GM19395 (cell line): ENCODE measurements around the gene C1orf53.

Experiments used
- ATAC-seq: cut with Tn5 transposase; IDR thresholded peaks from one replicate; pipeline ENCODE4 v1.9.1; 2021; ENCODE audit warnings: mild to moderate bottlenecking, moderate library complexity; ENCODE audit not compliant: unreplicated experiment

The C1orf53 gene

DNA sequence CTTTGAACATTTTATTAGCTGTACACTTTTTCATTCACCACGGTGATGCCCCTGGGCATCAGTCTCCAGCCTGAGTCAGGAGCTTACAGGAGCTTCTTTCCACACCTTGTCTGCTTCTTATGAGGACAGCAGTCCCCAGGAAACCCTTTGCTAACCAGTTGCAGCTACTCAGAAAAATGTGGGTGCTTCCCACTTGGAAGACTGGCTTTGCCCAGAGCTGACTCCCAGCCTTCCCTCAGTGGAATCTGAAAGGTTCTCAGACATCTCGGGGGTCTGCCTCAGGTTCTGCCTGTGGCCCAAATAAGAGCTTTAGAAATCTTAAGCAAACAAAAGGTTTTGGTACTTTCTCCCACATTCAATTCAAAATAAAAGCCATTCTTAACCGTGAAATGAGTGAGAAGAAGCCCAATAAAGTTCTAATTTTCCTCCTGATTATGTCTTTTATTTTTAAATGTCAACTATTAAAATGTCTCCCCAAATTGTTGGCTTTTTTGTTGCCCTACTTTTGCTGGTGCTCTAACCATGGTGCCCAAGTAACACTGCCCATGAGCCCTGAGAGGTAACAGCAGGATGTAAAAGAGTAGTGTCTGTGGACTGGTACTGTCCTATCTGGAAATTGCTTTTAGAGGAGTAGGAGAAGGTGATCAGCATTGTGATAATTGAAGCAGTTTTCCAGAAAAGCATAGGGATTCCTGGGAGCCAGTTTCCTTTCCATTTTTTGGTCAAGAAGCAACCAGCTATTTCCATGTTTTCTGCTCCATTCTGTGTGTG is 5.6 kb downstream of the C1orf53 start:
- no peak for ATAC-seq

GRCh38 chr1:197908716-197909220 is 6.3 kb downstream of the C1orf53 start:
- no peak for ATAC-seq

GRCh38 chr1:197909384-197909783 is 7.0 kb downstream of the C1orf53 start:
- no peak for ATAC-seq

GRCh38 chr1:197910120-197910991 is 7.9 kb downstream of the C1orf53 start:
- ATAC-seq: no peak

DNA sequence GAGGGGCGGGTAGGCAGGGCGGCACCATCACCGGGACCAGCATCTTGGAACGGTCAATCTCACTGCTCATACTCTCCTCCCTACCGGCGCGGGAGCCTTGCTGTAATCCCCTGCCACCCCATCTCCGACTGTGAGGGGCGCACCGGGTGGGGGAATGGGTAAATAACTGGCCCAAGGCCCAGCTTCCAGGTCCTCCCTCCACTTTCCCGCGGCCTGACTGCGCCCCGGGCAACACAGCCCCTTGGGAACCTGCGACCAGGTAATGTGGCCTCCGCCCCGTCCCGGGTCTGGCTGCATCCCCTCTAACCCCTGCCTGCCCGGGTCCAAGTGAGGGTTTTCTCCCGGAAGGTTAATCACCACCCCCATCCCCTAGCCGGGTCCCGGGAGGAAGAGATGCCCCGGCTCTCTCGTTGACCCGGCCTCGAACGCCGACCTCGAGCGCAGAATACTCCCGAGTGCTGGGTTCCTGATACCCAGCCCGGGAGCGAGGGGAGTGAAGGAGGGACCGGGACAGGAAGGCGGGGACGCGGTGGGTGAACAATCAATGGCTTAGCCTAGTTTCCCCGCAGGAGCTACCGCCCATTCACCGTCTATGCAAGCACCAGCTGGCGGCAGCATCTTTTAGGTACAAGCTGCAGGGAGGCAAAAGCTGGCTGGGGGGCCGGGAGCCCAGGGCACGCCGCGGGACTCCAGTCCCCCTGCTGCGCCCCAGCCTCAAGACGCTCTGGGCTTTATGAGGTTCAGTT is 8.9 kb downstream of the C1orf53 start:
- no peak for ATAC-seq

DNA sequence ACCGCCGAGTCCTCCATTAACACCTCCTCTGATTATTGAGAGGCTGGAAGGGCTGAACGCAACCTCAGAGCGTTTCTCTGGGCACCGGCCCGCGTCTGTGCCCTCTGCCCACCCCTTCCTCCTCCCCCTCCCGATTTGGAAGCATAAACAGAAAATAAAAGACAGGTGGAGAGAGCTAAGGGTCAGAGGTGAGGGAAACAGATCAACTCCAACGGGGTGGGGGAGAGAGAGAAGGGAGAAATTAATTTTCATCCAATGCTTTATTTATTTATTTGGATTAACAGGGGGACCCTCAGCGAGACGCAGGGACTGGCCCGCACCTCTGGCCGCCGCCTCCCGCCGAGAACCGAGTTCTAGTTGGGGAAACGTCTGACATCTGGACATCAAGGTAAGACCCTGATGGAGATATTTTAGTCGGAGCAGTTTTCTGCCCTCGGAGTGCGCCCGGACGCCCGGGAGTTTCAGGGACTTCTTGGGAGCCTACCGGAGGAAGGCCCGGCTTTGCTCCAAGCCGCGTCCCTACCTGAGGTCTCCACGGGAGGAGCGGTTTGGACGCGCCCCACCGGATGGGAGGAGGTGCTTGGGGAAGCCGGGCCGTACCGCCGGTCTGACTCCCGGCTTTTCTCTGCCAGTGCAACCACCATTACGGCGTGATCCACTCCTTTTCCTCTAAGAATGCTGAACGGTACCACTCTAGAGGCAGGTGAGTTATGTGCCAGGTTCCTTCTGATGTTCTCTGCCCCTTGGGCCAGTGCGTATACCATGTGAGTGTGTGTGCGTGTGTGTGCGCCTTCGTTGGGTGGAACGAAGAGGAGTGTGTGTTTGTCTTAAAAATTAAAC is 9.6 kb downstream of the C1orf53 start:
- ATAC-seq: no peak

DNA sequence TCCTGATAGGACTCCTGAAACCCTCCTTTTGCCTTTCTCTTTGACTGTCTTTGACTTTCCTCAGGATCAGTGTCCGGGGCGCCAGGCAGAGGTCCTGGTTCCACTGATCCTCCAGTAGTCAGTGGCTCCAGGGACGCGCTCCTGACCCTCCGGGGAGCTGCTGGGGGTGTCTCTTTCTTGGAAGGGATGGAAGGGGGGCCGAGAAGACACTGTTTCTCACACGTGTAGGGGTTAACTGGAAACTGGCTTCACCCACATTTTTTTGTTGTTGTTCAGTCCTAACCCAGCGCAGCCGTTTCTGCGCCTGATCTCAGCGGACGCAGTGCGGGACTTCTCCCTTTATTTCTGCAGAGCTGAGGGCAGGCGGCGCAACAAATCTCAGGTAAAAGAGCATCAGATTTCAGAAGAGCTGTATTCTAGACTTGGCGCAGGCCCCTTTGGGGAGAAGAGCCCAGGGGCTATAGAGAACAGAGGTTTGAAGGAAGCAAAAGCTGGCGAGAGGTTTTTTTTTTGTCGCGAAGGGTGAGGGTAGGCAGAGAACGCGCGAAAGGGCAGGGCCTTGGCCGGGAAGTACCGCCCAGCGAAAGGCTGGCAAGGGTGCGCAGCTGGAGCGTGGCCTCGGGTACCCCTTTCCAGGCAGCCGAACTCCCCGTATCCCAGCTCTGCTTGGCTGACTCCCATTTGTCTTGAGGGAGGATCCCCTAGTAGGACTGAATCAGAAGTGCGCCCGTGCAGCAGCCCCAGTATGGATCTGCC is 10.5 kb downstream of the C1orf53 start:
- ATAC-seq: no peak

DNA sequence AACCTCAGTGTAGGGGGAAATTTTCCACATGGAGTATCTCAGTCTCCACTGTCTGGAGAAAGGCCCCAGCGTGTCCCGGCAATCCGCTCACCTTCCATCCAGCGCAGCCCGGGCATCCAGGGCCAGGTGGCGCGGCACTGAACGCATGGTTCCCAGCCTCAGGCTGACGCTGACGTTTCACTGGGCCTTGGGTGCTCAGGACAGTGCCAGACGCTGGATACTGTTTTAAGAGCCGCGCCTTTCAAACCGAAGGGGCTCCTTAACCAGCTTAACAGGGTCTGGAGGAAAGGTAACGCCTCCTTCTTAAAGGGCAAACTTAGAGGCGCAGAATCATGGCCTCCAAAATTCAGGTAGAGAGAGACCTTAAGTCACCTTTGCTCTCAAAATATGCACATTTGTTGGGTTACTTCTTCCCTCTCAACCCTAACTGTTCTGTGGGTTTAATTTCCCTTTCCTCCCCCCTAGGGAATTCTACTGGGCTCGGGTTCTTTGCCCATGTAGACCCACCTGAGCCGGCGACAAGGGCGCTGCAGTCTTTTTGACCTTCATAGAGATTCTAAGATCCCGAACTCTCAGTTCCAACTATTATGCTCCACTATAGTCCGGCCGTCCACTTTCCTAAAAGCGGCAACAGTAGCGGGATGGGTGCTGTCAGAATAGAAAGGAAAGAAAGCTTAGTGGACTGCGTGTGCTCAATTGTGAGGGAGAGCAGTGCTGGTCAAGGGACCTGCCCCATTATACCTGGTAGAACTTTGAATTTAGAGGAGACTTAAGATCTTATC is 11.3 kb downstream of the C1orf53 start:
- no peak for ATAC-seq

DNA sequence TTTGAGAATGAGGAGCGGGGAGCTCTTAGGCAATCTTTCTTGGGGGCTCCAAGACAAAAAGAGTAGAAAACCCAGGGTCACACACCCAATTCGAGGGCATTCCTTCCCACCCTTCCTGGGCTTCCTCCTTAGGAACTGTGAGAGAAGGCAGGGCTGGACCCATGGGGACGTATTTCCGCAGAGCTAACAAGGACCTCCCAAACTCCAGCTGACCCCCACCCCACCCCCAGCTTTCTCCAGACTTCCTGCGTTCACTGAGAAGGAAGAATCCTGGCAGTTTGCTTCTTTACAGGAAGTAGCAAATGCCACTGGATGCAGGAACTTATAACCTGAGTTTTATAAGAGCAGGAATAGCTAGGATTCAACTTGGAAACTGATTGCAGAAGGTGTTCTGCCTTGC is 12.1 kb downstream of the C1orf53 start:
- ATAC-seq: no peak

GRCh38 chr1:197915260-197915861 is 12.9 kb downstream of the C1orf53 start:
- ATAC-seq: no peak

GRCh38 chr1:197915862-197916499 is 13.6 kb downstream of the C1orf53 start:
- ATAC-seq: no peak

GRCh38 chr1:197916500-197916983 is 14.1 kb downstream of the C1orf53 start:
- ATAC-seq: no peak

DNA sequence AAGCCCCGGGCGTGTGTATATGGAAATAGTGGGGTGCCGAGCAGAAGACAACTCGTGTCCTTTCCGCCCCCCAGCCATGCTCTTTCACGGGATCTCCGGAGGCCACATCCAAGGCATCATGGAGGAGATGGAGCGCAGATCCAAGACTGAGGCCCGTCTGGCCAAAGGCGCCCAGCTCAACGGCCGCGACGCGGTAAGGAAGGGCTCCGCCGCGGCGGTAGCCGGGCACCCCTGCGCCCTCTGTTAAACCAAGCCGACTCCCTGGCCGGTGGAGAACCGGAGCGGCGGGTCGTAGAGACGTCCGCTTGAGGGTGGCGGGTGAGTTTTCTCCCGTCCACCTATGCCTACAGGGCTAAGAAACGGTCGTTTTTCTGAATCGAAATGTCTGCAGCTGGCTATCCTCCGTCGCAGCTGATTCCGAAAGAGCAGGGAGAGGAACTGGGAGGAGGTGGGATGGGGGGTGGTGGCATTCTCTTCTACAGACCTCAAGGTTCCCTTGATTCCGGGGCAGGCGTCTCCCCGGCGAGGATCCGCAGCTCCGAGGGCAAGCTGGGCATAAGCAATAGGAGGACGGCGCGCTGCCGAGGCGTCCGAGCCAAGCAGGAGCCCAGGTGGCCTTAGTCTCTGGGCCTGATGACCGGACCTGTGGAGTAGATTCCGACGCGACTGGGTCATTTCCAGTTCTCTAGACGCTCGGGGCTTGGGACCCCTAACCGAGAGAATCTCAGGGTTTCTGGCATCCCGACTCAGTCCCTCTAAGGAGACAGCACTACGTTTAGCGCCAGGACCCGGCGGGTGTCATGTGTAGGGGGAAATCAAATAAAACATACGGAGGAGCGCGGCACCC is 15.6 kb downstream of the C1orf53 start:
- ATAC-seq: no peak

GRCh38 chr1:197918807-197919345 is 16.4 kb downstream of the C1orf53 start:
- no peak for ATAC-seq

DNA sequence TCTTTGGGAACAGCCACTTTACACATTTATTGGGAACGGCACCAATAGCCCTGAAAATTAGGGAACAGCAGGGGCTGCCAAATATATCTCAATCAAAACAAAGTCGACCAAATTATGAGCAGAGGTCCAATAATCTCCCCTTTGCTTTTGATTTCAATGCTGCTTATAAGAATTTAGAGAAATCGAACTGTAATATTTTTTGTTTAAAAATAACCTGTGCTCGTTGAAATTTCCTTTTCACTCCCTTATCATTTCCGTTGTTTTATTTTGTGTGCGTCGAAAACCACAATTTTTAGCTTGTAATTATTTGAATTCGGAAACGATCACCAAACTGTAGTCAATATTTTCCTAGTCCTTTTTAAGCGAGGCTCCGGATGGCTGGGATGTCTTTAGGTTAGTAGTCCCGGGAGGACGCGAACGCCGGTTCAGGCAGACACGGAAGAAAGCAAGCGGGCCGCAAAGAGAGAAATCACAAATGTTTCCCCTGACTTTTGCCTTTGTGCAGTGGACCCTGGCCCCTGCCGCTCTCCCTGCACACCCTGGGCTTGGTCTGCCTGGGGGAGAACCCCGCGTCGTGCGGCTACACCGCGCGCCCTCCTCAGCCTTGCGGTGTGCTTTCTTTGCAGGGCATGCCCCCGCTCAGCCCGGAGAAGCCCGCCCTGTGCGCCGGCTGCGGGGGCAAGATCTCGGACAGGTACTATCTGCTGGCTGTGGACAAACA is 17.1 kb downstream of the C1orf53 start:
- ATAC-seq: no peak

DNA sequence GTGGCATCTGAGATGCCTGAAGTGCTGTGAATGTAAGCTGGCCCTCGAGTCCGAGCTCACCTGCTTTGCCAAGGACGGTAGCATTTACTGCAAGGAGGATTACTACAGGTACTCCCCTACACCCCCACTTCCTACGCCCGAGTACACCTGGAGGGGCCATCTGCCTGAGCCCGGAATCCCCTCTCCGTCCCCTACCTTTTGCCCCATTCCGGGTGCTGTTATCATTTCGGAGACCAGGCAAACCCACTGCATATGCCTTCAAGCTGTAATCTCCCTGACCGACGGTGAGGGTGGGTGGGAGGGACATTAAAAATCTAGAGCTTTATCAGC is 17.6 kb downstream of the C1orf53 start:
- no peak for ATAC-seq
